NK-92 treated with Interleukin-12 subunit alpha and Interleukin-12 subunit beta, amount 100 ng/mL, for 24 hours (cell line): ENCODE data around the gene IL21R.

Source experiments
- DNase-seq: peaks from one replicate; lab custom pipeline; 2025; lab: John Stamatoyannopoulos, UW

Gene IL21R

DNA sequence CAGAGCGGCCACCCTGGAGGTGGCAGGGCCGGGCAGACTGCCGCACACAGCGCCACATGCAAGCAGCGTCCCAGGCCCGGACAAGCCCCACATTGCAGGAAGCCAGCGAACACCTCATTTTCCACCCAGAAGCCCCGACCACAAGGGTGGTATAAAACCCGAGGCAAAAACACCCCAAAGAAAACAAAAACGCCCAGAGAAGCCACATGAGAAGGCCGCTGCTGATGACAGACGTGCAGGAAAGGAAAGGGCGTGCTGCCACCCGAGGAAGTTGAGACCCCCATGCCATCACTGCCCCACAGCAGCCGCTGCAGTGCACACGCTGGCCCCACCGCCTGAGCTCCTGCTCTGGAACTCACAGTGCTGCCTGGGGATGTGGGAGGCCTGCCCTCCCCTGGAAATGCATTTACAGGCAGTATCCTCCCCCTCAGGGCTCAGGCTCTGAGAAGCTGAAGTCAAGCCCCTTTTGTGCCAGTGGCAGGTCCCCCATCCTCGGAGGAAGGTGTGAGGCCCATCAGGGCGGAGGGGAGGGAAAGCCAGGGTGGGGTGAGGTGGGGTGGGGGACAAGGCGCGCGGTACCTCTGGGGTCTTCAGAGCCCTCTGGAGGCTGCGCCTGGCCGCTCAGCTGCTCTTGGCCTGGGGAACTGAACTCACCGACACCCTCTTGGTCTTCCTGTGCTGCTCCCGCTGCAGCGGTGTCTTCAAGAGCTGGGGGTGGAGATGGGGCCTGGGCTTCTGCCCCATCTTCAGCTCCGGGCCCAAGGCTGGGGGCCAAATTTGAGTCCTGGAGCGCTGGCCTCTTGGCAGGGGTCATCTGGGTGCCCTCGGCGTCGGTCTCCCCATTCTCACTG, 62.0 kb downstream of the IL21R start:
- no peak for DNase-seq

GRCh38 chr16:27464626-27465482, 62.9 kb downstream of the IL21R start:
- no peak for DNase-seq

- DNase-seq, result no peak
Observed at GRCh38 chr16:27465483-27465879, 63.5 kb downstream of the IL21R start.

- no peak for DNase-seq
Observed at GRCh38 chr16:27468941-27469531, 67.1 kb downstream of the IL21R start.

DNA sequence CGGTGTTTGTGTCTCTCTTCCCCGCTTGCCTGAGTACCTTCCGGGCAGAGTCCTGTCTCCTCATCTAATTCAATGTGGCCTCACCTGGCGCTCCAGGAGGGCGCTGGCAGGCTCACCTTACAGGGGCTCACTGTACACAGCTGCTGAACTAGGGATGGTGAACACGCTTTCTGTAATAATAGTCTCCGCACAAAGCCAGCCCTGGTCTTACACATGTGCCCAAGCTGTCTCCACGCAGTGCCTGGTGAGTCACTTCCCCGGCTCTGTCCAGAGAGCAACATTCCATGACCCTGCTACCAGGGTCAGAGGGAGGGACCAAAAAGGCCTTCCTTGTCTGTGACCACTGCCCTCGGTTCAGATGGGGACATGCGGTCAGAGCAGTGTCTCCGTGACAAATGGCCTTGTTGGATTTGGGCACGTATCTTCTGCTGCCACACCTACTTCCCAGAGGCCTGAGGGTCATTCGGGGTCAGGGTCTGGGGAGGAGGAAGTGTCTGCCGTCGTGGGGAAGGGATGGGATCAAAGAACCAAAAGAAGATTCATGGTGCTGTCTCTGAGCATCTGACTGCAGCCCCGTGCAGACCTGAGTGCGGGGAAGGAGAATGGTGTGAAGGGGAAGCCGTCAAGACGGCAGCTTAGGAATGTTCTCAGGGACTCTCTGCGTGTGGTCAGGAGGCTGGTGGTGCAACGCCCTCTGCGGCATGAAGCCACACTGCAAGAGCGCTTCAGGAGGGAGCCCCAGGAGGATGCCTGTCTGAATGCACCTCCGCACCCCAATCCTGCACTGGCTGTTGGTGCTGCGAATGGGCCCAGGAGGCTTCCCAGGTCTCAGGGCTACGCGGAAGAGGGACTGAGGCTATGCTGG, 68.8 kb downstream of the IL21R start:
- DNase-seq, result no peak

DNA sequence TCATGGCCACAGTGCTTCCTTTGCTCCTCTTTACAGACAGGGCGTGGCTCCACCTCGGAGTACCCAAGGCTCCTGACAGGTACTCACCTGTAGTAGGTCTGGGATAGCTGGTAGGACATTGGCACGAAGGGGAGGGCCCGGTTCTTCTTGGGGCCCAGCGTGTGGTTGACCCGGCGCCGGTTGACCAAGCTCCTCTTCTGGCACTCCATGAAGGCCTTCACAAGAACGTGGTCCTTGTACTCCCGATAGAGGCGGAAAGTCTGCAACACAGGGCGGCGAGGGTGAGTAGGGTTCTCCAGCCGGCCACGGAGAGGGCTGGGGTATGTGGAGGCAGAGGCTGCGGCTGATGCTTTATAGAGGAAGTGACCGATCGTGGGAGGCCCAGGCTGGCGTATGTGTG, 69.7 kb downstream of the IL21R start:
- no peak for DNase-seq

DNA sequence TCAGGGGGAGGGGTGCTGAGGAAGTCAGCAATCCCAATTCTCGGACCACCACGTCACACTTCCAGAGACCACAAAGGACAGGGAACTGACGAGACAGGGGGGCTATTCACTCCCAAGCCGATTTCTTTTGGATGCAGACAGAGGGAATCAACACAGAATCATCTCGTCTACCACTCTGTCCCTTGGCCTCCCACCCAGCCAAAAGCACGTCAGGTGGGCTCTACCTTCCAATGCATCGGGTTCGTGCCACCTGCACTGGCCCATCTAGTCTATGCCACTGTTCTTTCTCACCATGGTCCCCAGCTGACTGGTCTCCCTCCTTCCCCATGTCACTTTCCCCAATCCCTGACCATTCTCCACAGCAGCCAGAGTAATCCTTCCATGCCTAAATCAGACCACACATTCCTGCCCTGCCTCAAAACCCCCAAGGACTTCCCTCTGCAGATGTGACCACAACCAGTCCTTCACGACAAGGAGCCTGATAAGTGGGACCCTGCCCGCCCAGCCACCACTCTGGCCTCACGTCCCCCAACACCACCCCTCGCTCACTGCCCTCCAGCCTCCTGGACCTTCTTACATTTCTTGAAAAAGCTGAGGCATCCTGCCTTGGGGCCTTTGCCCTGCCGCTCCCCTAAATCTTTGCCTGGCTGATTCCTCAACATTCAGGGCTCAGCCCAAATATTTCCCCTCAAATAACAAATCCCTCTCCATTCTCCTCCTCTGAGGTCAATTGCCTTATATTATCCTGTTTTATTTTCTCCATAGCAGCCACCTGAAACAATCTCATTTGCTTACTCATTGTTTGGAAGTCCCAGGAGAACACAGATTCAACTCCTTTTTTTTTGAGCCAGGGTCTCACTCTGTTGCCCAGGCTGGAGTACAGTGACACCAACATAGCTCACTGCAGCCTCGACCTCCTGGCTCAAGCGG, 70.4 kb downstream of the IL21R start:
- DNase-seq, result no peak

GRCh38 chr16:27473101-27473900, 71.3 kb downstream of the IL21R start:
- no peak for DNase-seq

GRCh38 chr16:27474041-27474440, 72.1 kb downstream of the IL21R start:
- no peak for DNase-seq

- no peak for DNase-seq
Observed at GRCh38 chr16:27474921-27475320, 72.9 kb downstream of the IL21R start.

DNA sequence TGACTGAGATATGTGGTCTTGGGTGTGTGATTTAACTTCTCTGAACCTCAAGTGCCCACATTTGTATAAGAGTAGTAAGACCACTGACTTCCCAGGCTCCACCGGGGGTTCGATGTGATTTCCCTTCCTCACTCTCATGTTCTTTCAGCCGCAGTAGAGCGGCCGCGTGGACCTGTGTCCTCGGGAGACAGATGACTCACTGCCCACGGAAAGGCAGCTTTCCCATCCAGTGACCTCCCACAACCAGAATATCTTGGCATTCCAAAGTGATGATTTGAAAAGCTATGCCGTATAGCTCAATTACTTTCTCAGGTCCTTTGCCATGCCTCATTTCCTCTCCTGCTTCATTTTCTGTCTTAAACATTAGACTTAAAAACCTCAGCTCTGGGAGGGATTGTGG, 73.6 kb downstream of the IL21R start:
- DNase-seq, result no peak

DNA sequence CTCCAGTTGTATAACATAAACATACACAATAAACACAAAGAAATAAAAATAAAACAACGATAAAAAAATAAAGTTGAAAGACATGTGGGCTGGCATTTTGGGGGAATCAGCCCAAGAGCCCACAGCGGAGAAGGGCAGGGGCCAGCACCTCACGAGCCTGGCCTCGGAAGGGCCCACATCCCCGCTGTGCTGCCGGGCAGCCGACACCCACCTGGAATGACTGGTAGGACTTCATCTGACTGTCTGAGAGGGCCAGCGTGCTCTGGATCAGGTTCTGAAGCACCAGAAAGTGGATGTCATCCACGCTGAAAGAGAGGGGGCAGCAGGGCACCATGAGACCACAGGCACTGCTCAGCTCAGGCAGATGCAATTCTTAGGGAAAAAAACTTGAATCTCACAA, 74.3 kb downstream of the IL21R start:
- DNase-seq, result no peak

DNA sequence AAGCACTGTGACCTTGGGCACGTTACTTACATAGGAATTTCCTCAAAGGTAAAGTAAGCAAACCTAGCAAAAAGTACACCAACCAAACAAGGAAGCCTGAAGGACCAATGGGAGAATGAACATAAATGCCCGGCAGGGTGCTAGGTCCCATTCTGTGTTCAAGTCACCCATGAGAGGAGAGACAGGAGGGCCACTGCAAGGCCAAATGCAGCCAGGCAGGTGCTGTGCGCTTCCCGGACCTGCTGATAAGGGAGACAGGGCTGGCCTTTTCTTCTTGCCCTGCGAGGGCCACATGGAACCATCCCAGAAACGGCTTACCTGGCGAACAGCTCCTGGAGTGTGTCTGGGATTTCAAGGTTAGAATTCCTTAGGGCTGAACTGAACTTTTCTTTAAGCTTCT, 78.8 kb downstream of the IL21R start:
- DNase-seq, result no peak

GRCh38 chr16:27481282-27481934, 79.4 kb downstream of the IL21R start:
- no peak for DNase-seq

- DNase-seq, result no peak
Observed at GRCh38 chr16:27482397-27483087, 80.6 kb downstream of the IL21R start.

- DNase-seq, result no peak
Observed at GRCh38 chr16:27483088-27483437, 81.1 kb downstream of the IL21R start.

DNA sequence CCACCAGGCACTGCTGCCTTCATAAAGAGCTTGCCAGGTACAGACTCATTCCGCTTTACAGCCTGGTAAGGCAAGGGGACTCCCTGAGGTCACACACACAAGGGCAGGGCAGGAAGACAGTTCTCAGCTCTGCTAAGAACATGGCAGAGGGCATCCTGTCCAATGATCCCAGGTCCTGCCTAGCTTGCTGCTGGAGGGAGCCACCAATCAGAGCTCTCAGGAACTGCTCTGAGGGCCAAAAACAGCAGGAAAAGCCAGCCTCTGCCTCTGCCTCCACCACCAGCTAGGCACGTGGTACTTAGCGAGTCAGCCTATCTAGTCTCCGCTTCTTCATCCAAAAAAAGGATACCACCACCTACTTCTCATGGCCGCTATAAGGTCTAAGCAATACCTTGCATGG, 81.7 kb downstream of the IL21R start:
- no peak for DNase-seq

DNA sequence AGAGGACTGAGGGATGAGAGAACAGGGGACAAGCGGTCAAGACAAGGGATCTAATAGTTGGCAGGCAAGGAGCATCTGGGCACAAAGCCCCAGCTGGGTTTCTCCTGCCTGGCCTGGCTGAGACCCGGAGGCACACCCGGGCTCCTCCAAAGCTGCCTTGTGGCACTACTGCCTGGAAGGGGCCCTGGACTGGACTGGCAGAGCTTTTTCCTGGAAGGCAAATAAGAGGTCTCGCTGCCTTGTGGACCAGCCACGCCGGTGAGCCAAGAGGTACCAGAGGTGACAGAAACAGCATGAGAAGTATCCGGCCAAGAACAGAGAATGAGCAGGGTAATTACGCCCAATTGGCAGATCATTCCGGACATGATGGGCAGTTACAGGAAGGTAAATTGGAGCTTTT, 83.2 kb downstream of the IL21R start:
- DNase-seq, result no peak

DNA sequence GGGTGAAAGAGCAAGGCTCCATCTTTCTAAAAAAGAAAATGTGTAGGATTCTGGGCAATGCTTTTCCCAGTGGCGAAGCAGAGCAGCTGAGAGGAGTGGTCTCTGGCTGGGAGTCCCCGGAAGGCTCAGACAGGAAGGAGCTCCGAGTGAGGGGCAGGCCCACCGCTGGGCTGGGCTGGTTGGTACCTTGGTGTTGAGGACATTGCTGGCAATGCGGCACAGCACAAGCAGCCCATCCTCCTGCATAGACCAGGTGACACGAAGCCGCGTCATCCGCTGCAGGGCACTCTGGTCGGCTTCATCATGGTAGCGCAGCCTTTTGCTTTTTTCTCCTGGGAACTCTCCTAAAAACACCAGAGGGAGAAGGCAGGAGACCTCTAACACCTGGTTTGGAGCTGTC, 83.8 kb downstream of the IL21R start:
- no peak for DNase-seq
